Central memory CD8-positive, alpha-beta T cell (primary cell): Measurements from ENCODE around the gene DUSP1.
"Not testable (repeated sequence)": the region's sequence is repeated elsewhere in the genome, so short reads cannot be mapped to it uniquely, and the experiment has no call there.

Experiments used
- ATAC-seq: fragments of 150-1000 bp; cut with Tn5 transposase; replicated peaks from 2 replicates; pipeline ENCODE4 v1.10.0; 2022; ENCODE audit warnings: mild to moderate bottlenecking, moderate FRiP score, moderate number of reproducible peaks; ENCODE audit not compliant: poor library complexity, severe bottlenecking; ENCODE audit errors: extremely low read depth
- DNase-seq, 2 donors: peaks; one replicate each; pipeline ENCODE4 v3.0.0; 2021; ENCODE audit warnings: low spot score in 2 of 2
- H3K27ac Mint-ChIP-seq: one replicate; pipeline ENCODE4 v1.8.0; 2022; ENCODE audit warnings: low read depth, mild to moderate bottlenecking, moderate library complexity, mixed read lengths
- H3K27me3 Mint-ChIP-seq: one replicate; pipeline ENCODE4 v1.8.0; 2022; ENCODE audit warnings: mixed read lengths
- H3K36me3 Mint-ChIP-seq: one replicate; pipeline ENCODE4 v1.8.0; 2022; ENCODE audit warnings: mild to moderate bottlenecking, moderate library complexity, mixed read lengths; ENCODE audit not compliant: insufficient read depth
- H3K4me1 Mint-ChIP-seq: one replicate; pipeline ENCODE4 v1.8.0; 2022; ENCODE audit warnings: mixed read lengths
- H3K4me3 Mint-ChIP-seq: one replicate; pipeline ENCODE4 v1.8.0; 2022; ENCODE audit warnings: mild to moderate bottlenecking, moderate library complexity, mixed read lengths
- H3K9me3 Mint-ChIP-seq: one replicate; pipeline ENCODE4 v1.8.0; 2022; ENCODE audit warnings: mixed read lengths

DUSP1 gene

GRCh38 chr5:172784162-172784561, 13.2 kb upstream of the DUSP1 start:
- H3K36me3 Mint-ChIP-seq, H3K27me3 Mint-ChIP-seq, H3K4me3 Mint-ChIP-seq, H3K9me3 Mint-ChIP-seq, ATAC-seq, H3K4me1 Mint-ChIP-seq, H3K27ac Mint-ChIP-seq, DNase-seq: not testable (repeated sequence)

DNA sequence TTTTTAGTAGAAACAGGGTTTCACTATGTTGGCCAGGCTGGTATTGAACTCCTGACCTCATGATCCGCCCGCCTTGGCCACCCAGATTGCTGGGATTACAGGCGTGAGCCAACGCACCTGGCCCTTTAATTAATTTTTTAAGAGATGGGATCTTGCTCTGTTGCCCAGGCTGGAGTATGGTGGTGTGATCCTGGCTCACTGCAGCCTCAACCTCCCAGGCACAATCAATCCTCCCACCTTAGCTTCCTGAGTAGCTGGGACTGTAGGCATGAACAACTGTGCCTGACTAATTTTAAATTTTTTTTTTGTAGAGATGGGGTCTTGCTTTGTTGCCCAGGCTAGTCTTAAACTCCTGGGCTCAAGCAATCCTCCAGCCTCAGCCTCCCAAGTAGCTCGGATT, 12.3 kb upstream of the DUSP1 start:
- not testable (repeated sequence) for H3K27me3 Mint-ChIP-seq, H3K27ac Mint-ChIP-seq, DNase-seq, H3K9me3 Mint-ChIP-seq, ATAC-seq, H3K4me3 Mint-ChIP-seq, H3K4me1 Mint-ChIP-seq, H3K36me3 Mint-ChIP-seq

DNA sequence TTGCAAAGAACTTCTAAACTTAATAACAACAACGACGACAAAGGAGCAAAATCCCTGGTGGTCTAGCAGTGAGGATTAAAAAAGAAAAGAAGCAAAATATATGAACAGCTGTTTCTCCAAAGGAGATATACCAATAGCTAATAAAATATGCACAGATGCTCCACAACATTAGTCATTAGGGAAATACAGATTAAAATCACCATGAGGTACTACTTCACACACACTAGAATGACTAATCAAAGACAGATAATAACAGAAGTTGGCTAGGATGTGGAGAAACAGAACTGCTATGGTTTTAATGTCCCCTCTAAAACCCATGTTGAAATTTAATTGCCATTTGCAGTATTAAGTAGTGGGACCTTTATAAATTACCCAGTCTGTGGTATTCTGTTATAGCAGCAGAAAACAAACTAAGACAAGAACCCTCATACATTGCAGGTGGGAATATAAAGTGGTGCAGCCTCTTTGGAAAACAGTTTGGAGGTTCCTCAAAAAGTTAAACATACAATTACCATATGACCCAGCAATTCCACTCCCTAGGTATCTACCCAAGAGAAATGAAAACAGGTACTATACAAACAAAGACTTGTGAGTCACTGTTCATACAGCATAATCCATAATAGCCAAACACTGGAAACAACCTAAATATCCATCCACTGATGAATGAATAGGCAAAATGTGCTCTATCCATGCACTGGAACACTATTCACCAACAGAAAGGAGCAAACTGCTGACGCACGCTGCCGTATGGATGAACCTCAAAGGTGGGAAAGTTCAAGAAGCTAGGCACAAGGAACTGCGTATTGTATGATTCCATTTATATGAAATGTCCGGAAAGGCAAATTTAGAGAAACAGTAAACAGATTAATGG, 11.4 kb upstream of the DUSP1 start:
- DNase-seq = no peak
- Mint-ChIP-seq H3K36me3 (peaks cover 8% of the 10 kb centered on the region), H3K27me3 (no peaks in the 10 kb centered on the region), H3K27ac (no peak overlapping the region), H3K9me3 (no peaks in the 10 kb centered on the region), H3K4me1 (peaks cover 12% of the 10 kb centered on the region), H3K4me3 (no peak overlapping the region)
- ATAC-seq = no peak

DNA sequence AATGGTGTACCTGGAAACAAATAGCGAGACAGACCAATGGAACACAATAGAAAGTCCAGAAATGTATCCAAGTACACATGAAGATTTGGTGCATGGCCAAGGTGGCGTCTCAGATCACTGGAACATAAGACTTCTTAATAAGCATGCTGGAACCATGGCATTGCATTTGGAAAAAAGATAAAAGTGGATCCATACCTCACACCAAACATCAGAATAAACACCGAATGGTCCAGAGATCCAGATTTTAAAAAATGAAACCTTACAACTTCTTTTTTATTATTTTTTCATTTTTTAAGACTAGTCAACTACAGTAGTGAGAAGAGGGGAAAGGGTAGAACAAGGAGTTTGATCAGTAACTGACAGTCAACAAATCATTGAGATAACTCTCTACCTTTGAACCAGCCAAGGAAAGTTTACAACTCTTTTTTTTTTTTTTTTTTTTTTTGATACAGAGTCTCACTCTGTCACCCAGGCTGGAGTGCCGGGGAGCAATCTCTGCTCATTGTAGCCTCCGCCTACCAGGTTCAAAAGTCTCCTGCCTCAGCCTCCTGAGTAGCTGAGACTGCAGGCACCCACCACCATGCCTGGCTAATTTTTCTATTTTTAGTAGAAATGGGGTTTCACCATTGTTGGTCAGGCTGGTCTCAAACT, 8.8 kb upstream of the DUSP1 start:
- ATAC-seq = no peak
- Mint-ChIP-seq H3K4me1 (peaks cover 22% of the 10 kb centered on the region), H3K36me3 (peaks cover 9% of the 10 kb centered on the region), H3K27me3 (no peaks in the 10 kb centered on the region), H3K4me3 (no peak overlapping the region), H3K9me3 (no peaks in the 10 kb centered on the region), H3K27ac (peak overlapping the region; percentile 62)
- no peak for DNase-seq

DNA sequence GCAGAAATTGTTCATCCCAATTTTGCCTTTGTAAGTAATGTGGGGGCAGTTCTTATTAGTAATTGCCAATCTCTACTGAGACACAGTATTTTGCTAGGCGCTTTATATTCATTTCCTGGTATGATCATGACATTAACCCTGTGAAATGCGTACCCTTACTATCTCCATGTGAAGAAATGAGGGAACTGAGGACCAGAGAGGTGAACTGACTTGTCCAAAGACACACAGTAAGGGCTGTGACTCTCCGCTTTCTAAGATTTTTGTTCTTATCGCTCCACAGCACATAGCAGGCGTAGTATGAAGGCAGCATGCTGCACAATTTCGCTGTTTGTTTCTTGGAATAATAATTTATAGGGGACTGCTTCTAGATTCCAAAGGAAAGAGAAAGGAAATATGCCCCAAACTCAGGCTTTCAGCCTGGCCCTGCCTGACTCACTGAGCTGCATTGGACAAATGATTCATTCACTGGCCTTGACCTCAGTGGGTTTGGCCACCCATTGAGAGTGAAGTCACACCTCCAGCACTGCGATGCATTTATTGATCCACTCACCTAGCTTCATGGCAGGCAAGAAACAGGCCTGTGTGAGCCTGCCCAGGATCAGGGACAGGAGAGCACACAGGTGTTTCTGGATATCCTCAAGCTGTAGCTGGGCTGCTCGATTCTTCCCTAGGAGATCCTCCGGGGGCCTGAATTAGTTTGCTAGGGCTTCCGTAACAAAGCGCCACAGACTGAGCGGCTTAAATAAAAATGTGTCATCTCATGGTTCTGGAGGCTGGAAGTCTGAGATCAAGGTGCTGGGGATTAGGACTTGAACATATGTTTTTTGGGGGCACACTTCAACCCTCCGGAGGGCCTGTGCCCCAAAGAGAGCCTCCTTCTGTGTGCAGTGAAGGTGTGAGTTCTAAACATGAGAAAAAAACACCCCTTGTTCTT, 7.2 kb upstream of the DUSP1 start:
- H3K36me3 Mint-ChIP-seq = peaks cover 9% of the 10 kb centered on the region
- H3K9me3 Mint-ChIP-seq = no peaks in the 10 kb centered on the region
- no peaks in the 10 kb centered on the region for H3K27me3 Mint-ChIP-seq
- DNase-seq (no peak), ATAC-seq (peak; percentile 60)
- H3K4me1 Mint-ChIP-seq = peaks cover 37% of the 10 kb centered on the region
- peak overlapping the region; percentile 73 for H3K4me3 Mint-ChIP-seq
- H3K27ac Mint-ChIP-seq = peak overlapping the region; percentile 98

- no peaks in the 10 kb centered on the region for H3K9me3 Mint-ChIP-seq
- DNase-seq (no peak), ATAC-seq (no peak)
- H3K27me3 Mint-ChIP-seq = no peaks in the 10 kb centered on the region
- peak overlapping the region; percentile 98 for H3K27ac Mint-ChIP-seq
- no peak overlapping the region for H3K4me3 Mint-ChIP-seq
- H3K36me3 Mint-ChIP-seq = peaks cover 20% of the 10 kb centered on the region
- peaks cover 52% of the 10 kb centered on the region for H3K4me1 Mint-ChIP-seq
Observed at GRCh38 chr5:172776235-172776594, 5.2 kb upstream of the DUSP1 start.

- peaks cover 27% of the 10 kb centered on the region for H3K36me3 Mint-ChIP-seq
- no peak for DNase-seq
- H3K27ac Mint-ChIP-seq = peak overlapping the region; percentile 10
Observed at GRCh38 chr5:172775326-172776234, 4.6 kb upstream of the DUSP1 start.

DNA sequence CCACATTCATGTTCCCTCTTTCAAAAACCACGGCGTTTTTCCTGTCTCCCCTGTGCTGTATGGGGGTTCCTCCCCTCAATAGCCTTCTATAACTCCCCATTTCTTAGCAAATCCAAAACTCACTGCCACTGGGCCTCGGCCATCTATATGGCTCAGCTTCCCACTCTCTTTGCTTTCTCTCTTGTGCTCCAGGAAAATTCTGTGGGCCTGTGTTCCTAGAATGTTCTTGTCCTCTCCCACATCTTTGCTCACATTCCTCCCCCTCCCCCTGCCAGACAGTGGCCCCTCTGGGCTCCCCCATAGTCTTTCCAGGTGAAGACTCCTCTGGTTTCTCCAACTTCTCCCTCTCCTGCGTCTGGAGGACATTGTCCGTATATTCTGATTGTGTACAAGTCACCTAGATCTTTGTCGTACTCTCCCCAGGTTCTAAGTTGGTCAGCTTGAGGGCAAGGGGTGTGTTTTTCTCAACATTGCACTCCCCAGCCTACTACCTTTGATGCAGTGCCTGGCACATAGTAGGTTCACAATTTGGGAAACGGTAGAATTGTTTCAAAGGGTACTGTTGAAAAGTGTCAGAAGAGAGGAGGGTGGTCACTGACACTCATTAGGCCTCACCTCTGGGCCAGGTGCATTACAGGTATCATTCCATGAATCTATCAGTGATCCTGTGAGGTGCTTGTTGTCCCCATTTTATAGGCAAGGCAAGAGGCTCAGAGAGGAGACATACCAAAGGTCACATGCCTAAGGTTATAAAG, 3.7 kb upstream of the DUSP1 start:
- H3K27me3 Mint-ChIP-seq = no peaks in the 10 kb centered on the region
- ATAC-seq = no peak
- no peak overlapping the region for H3K4me3 Mint-ChIP-seq
- H3K36me3 Mint-ChIP-seq = peaks cover 35% of the 10 kb centered on the region
- no peak for DNase-seq
- H3K27ac Mint-ChIP-seq = peak overlapping the region; percentile 86
- H3K4me1 Mint-ChIP-seq = peaks cover 62% of the 10 kb centered on the region
- H3K9me3 Mint-ChIP-seq = no peaks in the 10 kb centered on the region

More at GRCh38 chr5:172775326-172776234, 4.6 kb upstream of the DUSP1 start:
- Mint-ChIP-seq H3K27me3 (no peaks in the 10 kb centered on the region), H3K9me3 (no peaks in the 10 kb centered on the region), H3K4me3 (no peak overlapping the region), H3K4me1 (peaks cover 57% of the 10 kb centered on the region)
- ATAC-seq = no peak

DNA sequence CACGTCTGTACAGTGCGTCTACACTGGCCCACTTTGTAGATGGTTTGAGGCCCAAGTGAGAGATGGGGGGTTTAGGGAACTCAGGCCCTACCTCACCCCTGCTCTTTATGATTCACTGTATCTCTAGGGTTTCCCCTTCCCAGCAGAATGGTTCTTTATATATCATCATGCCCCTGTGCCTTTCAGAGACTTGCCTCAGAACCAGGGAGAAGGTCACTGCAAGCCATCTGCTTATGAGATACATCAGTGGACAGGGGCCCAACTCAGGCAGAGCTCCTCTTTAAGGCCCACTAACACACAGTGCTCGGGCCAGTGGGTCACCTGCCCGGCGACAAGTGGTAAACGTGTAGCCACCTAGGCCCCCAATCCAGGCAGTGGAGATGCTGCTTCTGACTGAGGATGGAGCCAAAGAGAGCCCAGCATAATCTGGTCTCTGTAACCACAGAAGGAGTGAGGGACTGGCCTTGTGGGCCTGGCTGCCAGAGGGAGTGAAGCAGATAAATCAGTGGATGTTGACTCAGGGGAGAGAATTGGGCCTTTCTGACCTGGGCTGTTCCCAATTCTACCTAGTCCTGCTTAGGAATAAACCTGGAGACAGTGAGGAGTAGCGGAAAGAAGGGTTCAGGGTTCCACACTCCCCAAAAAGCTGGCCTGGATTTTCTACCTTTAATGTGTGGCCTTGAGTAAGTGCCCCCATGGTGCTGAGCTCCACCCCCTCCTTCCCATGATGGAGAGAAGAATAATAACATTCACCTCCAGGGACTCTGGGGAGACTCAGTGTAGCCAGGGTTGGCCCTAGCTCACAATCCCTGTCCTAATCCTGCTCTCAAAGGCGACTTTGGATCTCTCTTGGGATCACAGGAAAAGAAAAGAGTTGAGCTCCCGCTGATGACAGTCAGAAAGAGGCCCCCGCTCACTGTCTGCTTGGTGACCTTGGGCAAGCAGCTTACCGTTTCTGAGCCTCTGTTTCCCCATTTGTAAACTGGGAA, 2.8 kb upstream of the DUSP1 start:
- H3K4me3 Mint-ChIP-seq = no peak overlapping the region
- peaks cover 72% of the 10 kb centered on the region for H3K4me1 Mint-ChIP-seq
- no peaks in the 10 kb centered on the region for H3K9me3 Mint-ChIP-seq
- peak overlapping the region; percentile 99 for H3K27ac Mint-ChIP-seq
- H3K36me3 Mint-ChIP-seq = peaks cover 45% of the 10 kb centered on the region
- H3K27me3 Mint-ChIP-seq = no peaks in the 10 kb centered on the region
- DNase-seq (no peak), ATAC-seq (no peak)

DNA sequence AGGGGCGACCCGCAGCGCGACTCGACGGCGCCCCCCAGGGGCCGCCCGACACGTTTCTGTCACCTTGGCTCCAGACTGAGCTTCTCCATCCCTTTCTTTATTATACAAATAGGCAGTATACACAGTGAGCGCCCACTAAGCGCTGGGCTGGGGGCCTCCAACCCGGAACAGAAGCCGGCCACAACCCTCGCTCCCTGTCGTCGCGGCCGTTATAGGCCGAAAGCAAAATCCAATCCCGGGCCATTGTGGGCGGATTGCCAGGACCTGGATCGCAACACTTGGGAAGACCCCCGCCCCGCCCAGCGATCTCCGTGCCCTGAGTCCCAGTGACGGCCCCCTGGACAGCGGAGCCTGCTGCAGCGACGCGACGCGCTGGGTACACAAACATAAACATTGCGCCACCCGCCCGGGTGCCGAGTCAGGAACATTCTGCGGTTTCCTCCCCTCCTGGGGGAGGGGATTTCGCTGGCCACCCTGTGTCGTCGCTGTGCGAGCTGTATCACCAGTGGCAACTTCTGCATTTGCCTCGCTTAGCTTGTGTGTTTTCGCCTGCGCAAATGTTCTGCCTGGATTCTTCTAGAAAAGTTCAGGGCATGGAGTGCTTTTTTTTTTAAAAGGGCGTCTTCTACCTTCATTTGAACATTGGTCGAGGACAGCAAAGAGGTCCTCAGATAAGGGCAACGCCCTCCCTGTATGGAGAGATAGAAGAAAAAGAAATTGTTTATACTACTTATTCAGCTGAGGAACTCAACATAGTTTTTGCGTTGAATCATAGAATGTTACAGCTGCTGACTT, 1.3 kb upstream of the DUSP1 start:
- Mint-ChIP-seq H3K4me1 (peaks cover 71% of the 10 kb centered on the region), H3K9me3 (no peaks in the 10 kb centered on the region), H3K36me3 (peaks cover 53% of the 10 kb centered on the region), H3K27ac (peak overlapping the region; percentile 99), H3K27me3 (no peaks in the 10 kb centered on the region), H3K4me3 (peak overlapping the region; percentile 94)
- peak; percentile 82 to 91 for DNase-seq
- ATAC-seq = peak; percentile 52
